Neural cell (in vitro differentiated cells): Measurements from ENCODE around the gene PNPLA3.

ENCODE experiments used
- EZH2 ChIP-seq: fragments of 200-600, 300-800 bp; shearing (Covaris generic), sonication (generic); IDR thresholded peaks from 2 replicates; pipeline ENCODE4 v1.6.1; 2014; ENCODE audit warnings: antibody characterized with exemption, low read length, borderline replicate concordance, mild to moderate bottlenecking; ENCODE audit not compliant: insufficient read depth, poor library complexity, severe bottlenecking
- POLR2AphosphoS5 ChIP-seq: IDR thresholded peaks from 2 replicates; pipeline ENCODE4 v1.6.1; 2012
- RAD21 ChIP-seq: fragments of 450-650 bp; conservative IDR thresholded peaks from 2 replicates; pipeline ENCODE4 v1.6.1; 2014; ENCODE audit warnings: antibody characterized with exemption, mild to moderate bottlenecking, moderate library complexity
- SMC3 ChIP-seq: fragments of 450-650 bp; conservative IDR thresholded peaks from 2 replicates; pipeline ENCODE4 v1.6.1; 2014; ENCODE audit warnings: antibody characterized with exemption, mild to moderate bottlenecking, moderate library complexity; ENCODE audit not compliant: poor library complexity
- TF ChIP-seq, protein P1 (sequence below): fragments of 450-650 bp; IDR thresholded peaks from 2 replicates; pipeline ENCODE4 v1.5.1; 2014; ENCODE audit warnings: antibody characterized with exemption, mild to moderate bottlenecking, moderate library complexity; ENCODE audit not compliant: poor library complexity, severe bottlenecking

DNA sequence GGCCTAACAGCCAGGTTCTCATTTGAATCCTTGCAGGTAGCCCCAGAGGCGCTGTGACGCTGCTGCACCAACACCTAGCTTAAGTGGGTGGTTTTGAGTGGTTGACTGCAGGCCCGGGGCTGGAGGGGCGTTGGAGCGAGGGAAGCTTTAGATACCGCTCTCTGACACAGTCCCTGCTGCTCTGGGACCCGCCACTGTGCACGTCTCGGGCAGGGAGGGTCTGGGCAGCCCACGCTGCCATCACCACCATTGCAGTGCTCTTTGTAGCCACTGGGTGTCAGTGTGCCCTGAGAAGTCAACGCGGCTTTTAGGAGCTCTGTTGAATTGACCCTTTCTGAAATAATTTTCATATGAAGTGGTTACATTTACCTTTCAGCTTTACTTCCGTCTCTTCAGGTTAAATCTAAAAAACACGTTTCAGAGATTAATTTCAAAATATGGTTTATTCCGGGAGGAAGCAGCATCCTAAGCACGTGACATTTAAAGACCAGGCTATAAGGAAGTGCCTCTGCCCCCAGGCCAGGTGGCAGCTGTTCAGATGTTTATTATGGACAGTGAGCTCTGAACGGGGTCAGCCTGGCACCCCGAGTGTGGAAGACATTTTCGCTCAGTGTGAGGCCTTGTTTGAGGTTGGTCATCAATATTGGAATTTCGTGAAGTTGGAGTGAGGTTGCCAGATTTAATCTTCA, 69.6 kb downstream of the PNPLA3 start:
- TF ChIP-seq EZH2: no peak
- TF ChIP-seq, protein P1, sequence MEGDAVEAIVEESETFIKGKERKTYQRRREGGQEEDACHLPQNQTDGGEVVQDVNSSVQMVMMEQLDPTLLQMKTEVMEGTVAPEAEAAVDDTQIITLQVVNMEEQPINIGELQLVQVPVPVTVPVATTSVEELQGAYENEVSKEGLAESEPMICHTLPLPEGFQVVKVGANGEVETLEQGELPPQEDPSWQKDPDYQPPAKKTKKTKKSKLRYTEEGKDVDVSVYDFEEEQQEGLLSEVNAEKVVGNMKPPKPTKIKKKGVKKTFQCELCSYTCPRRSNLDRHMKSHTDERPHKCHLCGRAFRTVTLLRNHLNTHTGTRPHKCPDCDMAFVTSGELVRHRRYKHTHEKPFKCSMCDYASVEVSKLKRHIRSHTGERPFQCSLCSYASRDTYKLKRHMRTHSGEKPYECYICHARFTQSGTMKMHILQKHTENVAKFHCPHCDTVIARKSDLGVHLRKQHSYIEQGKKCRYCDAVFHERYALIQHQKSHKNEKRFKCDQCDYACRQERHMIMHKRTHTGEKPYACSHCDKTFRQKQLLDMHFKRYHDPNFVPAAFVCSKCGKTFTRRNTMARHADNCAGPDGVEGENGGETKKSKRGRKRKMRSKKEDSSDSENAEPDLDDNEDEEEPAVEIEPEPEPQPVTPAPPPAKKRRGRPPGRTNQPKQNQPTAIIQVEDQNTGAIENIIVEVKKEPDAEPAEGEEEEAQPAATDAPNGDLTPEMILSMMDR: peak; percentile 98
- TF ChIP-seq POLR2AphosphoS5: no peak
- TF ChIP-seq SMC3: peak; percentile 99
- peak; percentile 99 for TF ChIP-seq RAD21
